ENCODE data around the gene WWC2. TPM values are rescaled to one million over a fixed set of nuclear protein-coding genes. Genes with fewer than 3 reads are reported as not detected.
"Not testable (repeated sequence)": the region's sequence is repeated elsewhere in the genome, so short reads cannot be mapped to it uniquely, and the experiment has no call there.

WWC2 gene
- total RNA-seq, 1 donor from 2014 or later, result 34.4 TPM

DNA sequence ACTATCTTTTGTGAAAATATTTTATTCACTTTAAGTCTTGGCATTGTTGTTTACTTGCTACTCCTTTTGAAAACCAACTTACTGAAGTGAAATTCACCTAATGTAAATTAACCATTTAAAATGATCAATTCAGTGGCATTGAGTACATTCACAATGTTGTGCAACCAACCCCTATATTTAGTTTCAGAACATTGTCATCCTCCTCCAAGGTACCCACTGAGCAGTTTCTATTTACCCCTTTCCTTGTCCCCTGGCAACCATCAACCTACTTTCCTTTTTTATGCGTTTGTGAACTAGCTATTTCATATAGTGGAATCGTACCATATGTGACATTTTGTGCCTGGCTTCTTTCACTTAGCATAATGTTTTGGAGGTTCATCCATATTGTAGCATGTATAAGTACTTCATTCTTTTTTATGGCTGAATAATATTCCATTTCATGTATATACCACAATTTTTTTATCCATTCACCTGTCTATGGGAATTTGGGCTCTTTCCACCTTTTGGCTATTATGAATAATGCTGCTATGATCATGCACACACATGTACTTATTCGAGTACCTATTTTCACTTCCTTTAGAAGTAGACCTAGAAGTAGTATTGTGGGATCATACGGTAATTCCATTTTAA, 85.0 kb downstream of the WWC2 start:
- intact Hi-C loops (cut with DNase I), result no loop called here
- ATAC-seq (ENCODE audit: poor library complexity) (no peak), DNase-seq (no peak)

DNA sequence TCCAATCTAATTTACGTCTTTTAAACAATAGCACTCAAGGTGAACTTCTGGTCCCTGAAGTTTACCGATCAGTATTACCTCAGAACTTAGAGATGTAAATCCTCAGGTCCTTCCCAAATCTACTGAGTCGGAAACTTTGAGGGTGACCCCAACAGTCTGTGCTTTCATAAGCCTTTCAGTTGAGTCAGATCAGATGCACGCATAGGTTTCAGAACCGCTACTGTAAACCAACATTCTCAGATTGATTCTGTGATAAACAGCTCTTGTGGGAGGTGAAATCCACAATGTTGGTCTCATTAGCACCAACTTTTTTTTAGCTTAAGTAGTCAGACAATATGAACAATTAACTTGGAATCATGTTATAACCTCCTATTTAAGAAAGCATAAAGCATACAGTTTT, 86.0 kb downstream of the WWC2 start:
- no peak for DNase-seq
- intact Hi-C loops (cut with DNase I), result no loop called here
- no peak for ATAC-seq (ENCODE audit: poor library complexity)

DNA sequence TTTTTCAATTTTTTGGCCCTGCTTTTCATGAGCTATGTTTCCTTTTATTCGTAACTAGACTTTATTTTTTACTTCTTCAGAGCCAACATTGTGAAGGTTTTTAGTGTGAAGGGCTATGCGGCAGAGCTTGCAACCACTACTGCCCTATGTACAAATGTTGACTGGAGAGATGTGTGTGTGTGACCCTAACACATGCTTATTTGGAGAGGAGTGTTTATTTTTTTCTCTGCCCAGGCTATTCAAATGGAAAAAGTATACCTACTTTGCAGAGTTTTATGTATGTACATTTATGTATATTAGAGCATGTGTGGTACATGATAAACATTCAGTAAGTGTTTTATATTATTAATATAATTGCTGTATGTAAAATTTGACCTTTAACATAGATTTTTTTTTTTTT, 86.5 kb downstream of the WWC2 start:
- DNase-seq (no peak), ATAC-seq (ENCODE audit: poor library complexity) (no peak)
- intact Hi-C loops (cut with DNase I), result no loop called here

DNA sequence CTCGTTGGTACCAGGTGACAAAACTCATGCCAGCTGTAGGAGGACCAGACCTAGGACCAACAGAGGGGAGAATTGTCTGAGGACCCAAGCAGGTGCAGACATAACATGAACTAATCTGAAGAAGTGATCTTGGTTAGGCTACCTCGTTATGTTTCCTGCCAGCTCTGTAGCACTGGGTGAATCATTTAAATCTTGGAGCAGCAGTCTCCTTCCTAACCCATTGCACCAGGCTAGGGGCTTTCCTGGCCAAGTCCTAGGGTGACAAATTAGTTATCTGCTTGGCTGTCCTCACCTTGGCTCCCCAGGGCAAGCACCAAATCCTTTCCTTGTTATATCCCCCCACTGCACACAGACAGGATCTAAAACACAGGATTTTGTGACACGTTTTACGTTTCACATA, 87.8 kb downstream of the WWC2 start:
- intact Hi-C loops (cut with DNase I), result no loop called here
- DNase-seq (no peak), ATAC-seq (ENCODE audit: poor library complexity) (no peak)

DNA sequence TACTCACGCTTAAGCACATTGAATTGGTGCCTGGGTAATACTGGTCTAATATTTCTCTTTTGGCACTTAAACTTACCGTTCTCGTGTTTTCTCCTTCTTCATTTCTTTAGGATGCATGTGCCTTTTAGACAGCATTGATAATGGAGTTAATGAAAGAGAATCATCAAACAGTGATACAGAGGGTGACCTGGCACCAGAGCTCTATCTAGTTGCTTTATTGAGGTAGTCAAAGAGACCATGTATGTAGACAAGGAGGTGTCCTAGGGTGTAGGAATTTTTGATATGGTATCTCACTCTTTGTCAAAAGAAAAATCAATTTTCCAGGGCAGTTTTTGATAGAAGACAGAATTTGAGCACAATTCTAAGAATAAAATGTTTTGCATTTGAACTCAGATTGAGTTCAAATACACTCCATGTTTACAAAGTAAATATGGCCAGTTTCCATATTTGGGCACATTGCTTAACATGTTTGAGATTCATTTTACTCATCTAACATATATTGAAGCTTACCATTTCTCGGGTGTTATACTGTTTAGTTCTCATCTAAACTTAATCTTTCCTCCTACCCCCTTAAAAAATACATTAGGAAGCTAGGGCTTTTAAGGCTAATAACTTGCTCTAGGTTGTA, 92.0 kb downstream of the WWC2 start:
- ATAC-seq (ENCODE audit: poor library complexity), result no peak
- intact Hi-C loops (cut with DNase I), result no loop called here
- DNase-seq, result no peak

DNA sequence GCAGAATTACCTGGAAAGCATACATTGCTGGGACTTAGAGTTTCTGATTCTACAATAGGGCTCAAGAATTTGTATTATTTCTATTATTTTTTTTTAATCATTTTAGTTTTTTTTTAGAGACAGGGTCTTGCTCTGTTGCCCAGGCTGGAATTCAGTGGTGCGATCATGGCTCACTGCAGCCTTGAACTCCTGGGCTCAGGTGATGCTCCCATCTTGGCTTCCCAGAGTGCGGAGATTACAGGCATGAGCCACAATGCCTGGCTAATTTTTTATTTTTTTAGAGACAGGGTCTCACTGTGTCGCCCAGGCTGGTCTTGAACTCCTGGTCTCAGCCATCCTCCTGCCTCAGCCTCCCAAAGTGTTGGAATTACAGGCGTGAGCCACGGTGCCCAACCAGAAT, 92.6 kb downstream of the WWC2 start:
- intact Hi-C loops (cut with DNase I), result no loop called here
- DNase-seq (no peak), ATAC-seq (ENCODE audit: poor library complexity) (no peak)

DNA sequence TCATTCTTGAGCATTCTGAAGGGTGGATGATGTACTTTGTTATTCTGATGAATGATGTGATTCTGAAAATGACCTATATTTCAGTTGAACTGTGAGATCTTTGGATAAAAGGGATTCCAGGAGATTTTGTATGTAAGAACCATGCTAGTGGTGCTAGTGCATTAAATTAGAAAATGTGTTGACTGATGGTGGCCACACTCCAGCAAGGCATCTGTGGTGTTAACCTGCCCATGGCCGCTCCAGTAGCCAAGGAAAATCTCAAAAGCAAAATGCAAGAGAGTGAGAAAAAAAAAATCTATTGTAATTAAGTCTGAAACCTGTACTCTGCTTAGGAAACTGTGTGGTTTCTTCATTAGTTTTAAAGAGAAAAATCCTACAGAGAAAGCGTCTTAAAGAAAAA, 93.5 kb downstream of the WWC2 start:
- DNase-seq (no peak), ATAC-seq (ENCODE audit: poor library complexity) (no peak)
- intact Hi-C loops (cut with DNase I), result no loop called here

DNA sequence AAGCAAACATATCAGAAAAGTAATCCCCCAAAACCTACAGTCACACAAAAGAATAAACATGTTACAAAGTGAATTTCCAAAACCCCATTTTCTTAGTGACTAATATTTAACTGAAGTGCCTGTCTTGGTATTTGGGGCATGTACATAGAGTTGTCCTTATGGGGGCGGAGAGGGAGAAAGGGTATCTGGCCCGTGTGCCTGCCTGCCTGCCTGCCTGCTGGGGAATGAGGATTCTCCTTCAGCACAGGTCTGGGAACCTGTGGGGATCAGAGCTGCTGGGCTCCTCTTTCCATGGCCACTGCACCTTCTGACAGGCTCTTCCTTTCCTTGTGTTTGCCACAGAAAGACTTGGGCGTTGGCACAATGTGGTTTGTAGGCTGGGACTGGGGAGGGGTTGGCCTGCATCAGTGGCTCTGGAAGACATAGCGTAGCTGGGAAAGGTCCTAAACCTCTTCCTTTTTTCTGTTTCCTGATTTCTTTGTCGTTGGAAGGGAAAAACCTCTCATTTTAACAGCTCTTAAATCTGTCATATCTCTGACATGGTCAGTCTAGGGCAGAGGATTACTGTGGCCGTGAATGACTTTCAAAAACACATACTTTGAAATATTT, 94.8 kb downstream of the WWC2 start:
- DNase-seq; intact Hi-C loops (cut with DNase I): not testable (repeated sequence)
- ATAC-seq (ENCODE audit: poor library complexity), result peak; percentile 36

DNA sequence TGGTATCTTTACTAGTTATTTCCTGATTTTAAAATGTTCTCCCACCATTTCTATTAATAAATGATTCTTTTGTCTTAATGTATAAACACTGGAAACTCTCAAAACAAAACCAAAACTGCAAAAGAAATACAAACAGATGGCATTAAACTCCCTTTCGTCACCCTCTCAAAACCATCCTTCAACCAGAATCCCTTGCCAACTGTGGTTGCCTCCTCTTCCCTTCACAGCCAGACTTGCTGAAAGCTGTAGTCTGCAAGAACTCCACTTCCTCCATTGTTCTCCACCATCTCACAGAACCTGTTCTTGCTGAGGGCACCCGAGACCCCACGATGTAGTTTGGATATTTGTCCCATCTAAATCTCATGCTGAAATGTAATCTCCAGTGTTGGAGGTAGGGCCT, 96.5 kb downstream of the WWC2 start:
- ATAC-seq (ENCODE audit: poor library complexity) (peak; percentile 57), DNase-seq (no peak)
- intact Hi-C loops (cut with DNase I), result no loop called here

DNA sequence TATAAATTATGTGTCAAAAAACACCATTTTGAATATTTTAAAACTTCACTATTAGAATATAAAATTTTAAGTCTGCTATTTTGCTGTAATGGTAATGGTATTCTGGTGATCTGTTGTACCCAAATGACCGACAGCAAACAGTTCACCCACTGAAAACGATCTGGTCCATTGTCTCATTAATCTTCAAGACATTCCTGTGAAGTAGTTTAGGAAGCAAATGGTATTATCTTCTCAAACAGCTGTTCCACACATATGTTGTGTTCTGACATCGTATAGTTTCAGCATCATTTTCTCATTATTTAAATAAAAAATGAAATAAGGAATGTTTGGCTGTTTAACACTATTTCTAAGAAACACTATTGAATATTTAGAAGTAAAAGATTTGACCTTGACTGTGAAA, 98.1 kb downstream of the WWC2 start:
- intact Hi-C loops (cut with DNase I), result no loop called here
- ATAC-seq (ENCODE audit: poor library complexity), result no peak
- no peak for DNase-seq

DNA sequence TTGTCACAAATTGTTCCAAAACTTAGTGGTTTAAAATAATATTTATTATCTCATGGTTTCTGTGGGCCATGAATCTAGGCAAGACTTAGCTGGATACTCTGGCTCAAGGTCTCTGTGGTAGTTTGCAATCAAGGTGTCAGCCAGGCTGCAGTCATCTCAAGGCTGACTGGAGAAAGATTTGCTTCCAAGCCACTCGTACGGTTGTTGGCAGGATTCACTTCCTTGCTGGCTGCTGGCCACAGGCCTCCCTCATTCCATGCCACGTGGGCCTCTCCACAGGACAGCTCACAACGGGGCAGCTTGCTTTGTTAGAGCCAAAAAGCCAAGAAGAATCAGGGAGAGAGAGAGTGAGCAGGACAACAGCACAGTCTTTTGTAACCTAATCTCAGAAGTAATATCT, 101.4 kb downstream of the WWC2 start:
- ATAC-seq (ENCODE audit: poor library complexity), result peak; percentile 61
- intact Hi-C loops (cut with DNase I), result no loop called here
- peak; percentile 76 for DNase-seq

DNA sequence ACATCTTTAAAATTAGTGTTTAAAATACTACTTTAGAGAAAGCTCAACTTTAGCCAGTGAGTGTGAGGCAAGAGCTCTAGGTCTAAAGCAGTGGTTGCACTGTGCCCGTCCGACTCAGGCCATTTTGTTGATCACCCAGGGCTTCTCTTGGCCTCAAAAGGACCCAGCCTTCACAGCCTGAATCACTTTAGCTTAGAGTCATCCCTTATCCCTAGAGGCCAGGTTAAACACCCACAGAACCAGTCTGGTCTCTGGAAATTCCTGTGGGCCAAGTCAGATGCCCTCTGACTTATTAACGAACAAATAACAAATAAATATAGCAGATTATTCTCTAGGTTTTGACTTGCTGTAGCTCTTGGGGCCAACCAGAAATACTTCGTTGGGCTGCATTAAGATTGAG, 102.3 kb downstream of the WWC2 start:
- DNase-seq (no peak), ATAC-seq (ENCODE audit: poor library complexity) (no peak)
- intact Hi-C loops (cut with DNase I), result no loop called here

DNA sequence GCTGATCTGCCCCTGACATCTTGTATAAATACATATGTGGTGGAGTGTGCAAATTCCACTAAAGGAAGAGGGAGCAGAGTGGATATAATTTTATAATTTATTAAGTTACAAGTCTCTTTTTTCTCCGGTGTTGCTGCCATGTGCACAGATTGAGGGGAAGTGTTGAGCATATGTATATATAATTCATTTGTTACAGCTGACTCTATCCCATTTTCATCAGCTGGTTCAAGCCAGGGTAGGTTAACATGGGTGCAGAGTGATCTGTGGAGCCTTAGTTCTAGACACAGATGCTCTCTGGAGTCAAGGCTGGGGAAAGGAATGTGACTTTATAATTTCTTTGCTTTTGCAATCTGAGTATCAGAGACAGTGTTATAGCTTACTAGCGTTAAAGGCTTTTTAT, 103.5 kb downstream of the WWC2 start:
- DNase-seq (no peak), ATAC-seq (ENCODE audit: poor library complexity) (no peak)
- intact Hi-C loops (cut with DNase I), result no loop called here

DNA sequence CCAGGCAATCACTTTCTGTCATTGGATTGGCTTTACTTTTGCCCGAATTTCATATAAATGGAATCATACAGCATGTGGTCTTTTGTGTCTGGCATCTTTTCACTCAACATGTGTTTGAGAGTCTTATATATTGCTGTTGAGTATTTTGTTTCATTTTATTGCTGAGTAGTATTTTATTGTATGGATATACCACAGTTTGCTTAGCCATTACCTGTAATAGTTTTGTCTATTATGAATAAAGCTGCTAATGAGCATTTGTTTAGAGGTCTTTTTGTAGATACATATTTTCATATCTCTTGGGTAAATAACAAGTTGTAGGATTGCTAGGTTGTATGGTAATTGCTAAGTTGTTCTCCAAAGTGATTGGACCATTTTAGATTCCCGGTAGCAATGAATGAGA, 105.7 kb downstream of the WWC2 start:
- no peak for ATAC-seq (ENCODE audit: poor library complexity)
- no peak for DNase-seq
- intact Hi-C loops (cut with DNase I), result no loop called here

DNA sequence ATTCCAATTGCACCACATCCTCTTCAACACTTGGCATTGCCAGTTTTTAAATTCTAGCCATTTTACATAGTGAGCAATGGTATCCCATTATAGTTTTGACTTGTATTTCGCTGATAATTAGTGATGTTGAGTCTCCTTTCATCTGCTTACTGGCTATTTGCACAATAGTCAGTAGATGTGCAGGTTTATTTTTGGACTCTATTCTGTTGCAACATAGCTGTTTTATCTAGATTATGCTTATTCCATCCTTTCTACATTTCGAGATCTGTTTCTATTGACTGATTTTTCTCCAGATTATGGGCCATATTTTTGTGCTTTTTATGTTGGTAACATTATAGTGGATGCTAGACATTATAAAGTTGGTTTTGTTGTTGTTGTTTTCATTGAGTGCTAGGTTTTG, 106.1 kb downstream of the WWC2 start:
- intact Hi-C loops (cut with DNase I), result no loop called here
- ATAC-seq (ENCODE audit: poor library complexity), result no peak
- no peak for DNase-seq

DNA sequence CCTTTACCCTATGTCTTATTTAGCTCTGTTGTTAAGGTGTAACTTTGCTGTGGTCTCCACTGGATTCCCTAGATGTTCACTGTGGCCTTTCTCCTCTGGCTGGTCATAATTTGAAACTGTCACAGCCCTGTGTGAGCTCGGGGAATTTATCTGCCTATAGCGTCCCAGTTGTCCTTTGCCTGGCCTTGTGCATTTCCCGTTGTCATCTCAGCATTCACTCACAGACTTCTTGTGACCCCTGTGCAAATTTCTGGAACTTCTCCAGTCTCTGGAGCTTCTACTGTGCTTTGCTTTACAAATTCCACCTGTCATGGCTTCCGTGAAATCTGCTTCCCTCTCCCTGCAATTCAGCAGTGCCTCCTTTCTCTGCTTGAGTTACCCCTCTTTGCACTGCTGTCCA, 106.7 kb downstream of the WWC2 start:
- no peak for DNase-seq
- ATAC-seq (ENCODE audit: poor library complexity), result peak; percentile 38
- intact Hi-C loops (cut with DNase I), result no loop called here

DNA sequence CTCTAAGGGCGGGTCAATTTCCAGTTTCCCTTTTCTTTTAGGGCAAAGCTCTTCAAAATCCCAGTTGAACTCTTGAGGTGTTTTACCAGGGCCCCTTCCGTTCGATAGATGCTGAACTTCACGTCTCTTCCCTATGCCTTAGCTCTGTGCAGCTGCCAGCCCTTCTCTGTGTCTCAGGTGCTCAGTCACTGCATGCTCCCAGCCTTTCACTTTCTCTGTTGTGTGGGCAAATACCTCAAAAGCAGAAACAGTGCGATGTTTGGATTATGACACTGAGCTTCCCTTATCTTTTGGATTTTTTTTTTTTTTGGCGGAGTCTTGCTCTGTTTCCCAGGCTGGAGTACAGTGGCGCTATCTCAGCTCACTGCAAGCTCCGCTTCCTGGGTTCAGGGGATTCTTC, 112.5 kb downstream of the WWC2 start:
- intact Hi-C loops (cut with DNase I), result no loop called here
- ATAC-seq (ENCODE audit: poor library complexity), result no peak
- no peak for DNase-seq

DNA sequence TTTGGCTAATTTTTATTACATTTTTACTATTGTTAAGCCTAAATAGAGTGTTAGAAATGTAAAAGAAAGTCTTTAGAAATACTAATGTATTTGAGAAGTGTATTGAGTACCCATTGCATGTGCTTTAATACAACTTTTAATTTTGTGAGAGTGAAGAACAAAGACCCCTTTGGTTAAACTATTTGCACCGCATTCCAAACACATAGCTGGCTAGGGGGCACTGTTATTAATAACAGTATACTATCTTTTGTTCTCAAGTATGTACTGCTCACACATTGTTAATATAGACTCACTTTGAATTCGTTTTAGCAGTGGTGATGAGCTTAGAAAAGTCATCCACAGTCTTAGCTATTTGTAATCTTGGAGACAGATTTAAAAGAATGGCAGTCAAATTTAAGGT, 114.9 kb downstream of the WWC2 start:
- intact Hi-C loops (cut with DNase I), result no loop called here
- ATAC-seq (ENCODE audit: poor library complexity), result no peak
- DNase-seq, result no peak

DNA sequence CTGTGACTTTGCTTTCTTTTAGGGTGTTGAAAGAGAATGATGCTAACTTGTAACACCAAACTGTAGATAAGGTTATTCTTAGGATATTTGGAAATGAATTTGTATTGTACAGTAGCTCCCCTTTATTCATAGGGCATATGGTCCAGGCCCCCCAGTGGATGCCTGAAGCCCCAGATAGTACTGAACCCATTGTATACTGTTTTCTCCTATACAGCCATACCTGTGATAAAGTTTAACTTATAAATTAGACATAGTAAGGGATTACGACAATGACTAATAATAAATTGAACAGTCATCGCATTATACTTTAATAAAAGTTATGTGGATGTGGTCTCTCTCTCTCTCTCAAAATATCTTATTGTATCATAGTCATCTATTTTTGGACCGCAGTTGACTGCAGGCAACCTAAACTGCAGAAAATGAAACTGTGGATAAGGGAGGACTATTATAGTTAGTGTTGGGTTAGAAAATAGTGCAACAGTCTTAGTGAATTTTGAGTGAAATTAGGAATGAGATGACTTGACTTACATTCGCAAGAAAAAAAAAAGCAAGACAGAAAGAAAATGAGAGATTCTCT, 115.9 kb downstream of the WWC2 start:
- ATAC-seq (ENCODE audit: poor library complexity), result peak; percentile 65
- intact Hi-C loops (cut with DNase I), result no loop called here
- DNase-seq, result no peak

DNA sequence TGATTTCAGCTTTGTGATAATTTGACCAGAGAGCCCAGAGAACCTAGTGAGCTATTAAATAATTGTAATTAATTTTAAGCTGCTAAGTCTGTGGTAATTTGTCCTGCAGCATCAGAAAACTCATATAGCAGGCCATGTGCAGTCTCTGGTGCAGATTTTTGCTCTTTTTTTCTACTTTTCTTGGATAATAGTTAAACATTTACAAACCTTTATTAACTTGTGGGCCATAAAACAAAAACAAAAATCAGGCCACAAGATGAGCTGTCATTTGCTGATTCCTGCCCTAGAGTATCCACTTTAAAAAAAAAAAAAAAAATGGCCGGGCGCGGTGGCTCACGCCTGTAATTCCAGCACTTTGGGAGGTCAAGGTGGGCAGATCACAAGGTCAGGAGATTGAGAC, 121.2 kb downstream of the WWC2 start:
- intact Hi-C loops (cut with DNase I), result no loop called here
- ATAC-seq (ENCODE audit: poor library complexity) (no peak), DNase-seq (no peak)

Measured in Right ventricle myocardium superior (tissue), 1 donor.